ENCODE results near the gene TRAF1.

GRCh38 chr9:120875643-120875953 is 51.0 kb downstream of the TRAF1 start:
- TF ChIP-seq POLR2AphosphoS5 (IDR thresholded peaks at IDR 0.05) (no peak), CTCF (IDR thresholded peaks at IDR 0.05) (no peak)
